ENCODE results near the gene FARS2. TPM values are rescaled to one million over a fixed set of nuclear protein-coding genes. Genes with fewer than 3 reads are reported as not detected.
"Not testable (repeated sequence)": the region's sequence is repeated elsewhere in the genome, so short reads cannot be mapped to it uniquely, and the experiment has no call there.

The FARS2 gene
- total and polyA plus RNA-seq, 8 donors, result 15.1 to 20.3 (median 17.9) TPM

DNA sequence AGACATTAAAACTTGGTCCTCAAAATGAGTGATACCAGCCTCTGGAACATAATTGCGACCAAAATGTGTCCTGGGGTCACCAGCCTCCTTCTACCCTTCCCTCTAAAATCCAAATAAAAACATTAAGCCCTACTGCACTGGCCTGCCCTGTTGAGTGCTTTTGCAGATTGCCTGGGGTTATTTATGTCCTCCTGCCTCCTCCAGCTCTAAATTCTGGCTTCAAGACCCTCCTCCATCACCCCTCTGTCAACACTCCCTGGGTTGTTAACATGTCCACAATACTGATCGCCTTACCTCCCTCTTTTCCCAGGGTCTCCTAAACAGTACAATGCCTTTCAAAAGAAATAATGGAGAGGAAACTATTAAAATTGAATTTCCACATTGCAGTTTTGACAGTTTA lies 418.0 kb downstream of the FARS2 start:
- ATAC-seq, result no peak
- no peak for TF ChIP-seq CTCF (IDR thresholded peaks at IDR 0.05)
- H3K27ac ChIP-seq, result no peak overlapping the region
- H3K9me3 ChIP-seq, result no peaks in the 10 kb centered on the region
- no peaks in the 10 kb centered on the region for H3K36me3 ChIP-seq
- intact Hi-C loops (cut with DNase I), result no loop called here
- peaks cover 0 to 11% of the 10 kb centered on the region in 2 donors for H3K4me1 ChIP-seq
- DNase-seq, result no peak
- H3K4me3 ChIP-seq, result no peak overlapping the region
- no peaks in the 10 kb centered on the region for H3K27me3 ChIP-seq

DNA sequence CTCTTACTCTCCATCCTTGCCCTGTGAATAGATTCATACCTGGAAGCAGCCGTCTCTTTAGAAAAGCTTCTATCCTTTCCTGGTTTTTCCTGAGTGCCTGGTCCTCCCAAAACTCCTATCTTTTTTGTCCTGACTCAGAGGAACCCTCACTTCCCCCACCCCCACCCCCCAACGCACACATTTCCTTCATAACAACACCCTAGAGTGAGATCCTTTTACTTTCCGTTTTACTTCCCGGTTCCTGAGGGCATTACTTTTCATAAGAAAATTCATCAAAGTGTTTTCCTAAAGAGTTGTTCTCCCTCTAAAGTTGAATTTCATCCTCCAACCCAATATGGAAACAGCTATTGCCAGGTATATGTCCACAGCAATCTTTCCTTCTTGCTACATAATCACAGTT lies 418.4 kb downstream of the FARS2 start:
- no peaks in the 10 kb centered on the region for H3K36me3 ChIP-seq
- H3K27ac ChIP-seq, result no peak overlapping the region
- H3K9me3 ChIP-seq, result no peaks in the 10 kb centered on the region
- no peak for TF ChIP-seq CTCF (IDR thresholded peaks at IDR 0.05)
- no peak for DNase-seq
- no peak for ATAC-seq
- H3K4me3 ChIP-seq, result no peak overlapping the region
- no peaks in the 10 kb centered on the region for H3K27me3 ChIP-seq
- intact Hi-C loops (cut with DNase I), result no loop called here
- H3K4me1 ChIP-seq, result peaks cover 0 to 7% of the 10 kb centered on the region in 2 donors

GRCh38 chr6:5680095-5680494 lies 418.8 kb downstream of the FARS2 start:
- Histone ChIP-seq H3K27me3 (no peaks in the 10 kb centered on the region), H3K9me3 (no peaks in the 10 kb centered on the region), H3K4me3 (no peak overlapping the region), H3K27ac (no peak overlapping the region), H3K4me1 (peaks cover 0 to 6% of the 10 kb centered on the region in 2 donors), H3K36me3 (no peaks in the 10 kb centered on the region)
- DNase-seq, result no peak
- intact Hi-C loops (cut with DNase I), result no loop called here
- no peak for ATAC-seq
- TF ChIP-seq CTCF (IDR thresholded peaks at IDR 0.05), result no peak

DNA sequence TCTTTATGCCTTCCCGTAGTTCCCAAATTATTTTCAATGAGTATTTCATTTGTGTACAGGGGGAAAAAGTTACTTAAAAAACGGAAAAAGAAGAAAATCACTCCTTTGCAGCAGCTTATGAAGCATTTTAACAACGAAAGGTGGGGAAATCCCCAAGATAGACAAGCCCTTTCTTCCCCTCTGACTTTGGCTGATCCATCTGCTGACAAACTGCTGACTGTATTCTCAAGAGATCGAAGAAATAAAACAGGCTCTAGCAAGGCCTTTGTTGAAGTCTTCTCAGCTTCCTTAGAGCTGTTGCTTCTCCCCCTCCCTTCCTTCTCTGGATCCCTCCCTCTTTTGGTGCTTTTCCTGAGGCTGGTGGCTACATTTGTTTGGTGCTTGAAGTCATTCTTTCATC lies 420.2 kb downstream of the FARS2 start:
- intact Hi-C loops (cut with DNase I), result no loop called here
- H3K27me3 ChIP-seq, result no peaks in the 10 kb centered on the region
- H3K27ac ChIP-seq, result no peak overlapping the region
- no peak for TF ChIP-seq CTCF (IDR thresholded peaks at IDR 0.05)
- H3K9me3 ChIP-seq, result peaks cover 0 to 3% of the 10 kb centered on the region in 2 donors
- H3K4me1 ChIP-seq, result peaks cover 0 to 6% of the 10 kb centered on the region in 2 donors
- DNase-seq (no peak), ATAC-seq (no peak)
- no peak overlapping the region for H3K4me3 ChIP-seq
- H3K36me3 ChIP-seq, result no peaks in the 10 kb centered on the region

DNA sequence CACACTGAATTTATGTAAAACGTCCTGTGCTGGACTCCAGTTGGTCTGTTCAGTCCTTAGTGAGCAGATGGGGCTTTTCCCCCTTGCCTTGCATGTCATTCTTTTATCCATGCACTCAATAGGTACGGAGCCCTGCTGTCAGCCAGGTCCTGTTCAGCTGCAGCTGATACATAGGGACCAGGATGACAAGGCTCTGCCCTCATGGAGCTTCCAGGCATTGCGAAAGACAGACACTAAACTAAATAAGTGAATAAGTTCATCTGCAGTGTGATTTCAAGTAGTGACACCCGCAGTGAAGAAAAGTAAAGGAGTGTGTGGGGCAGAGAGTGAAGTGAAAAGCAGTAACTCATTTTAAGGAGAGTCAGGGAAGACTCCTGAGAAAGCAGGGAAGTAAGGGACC lies 421.2 kb downstream of the FARS2 start:
- DNase-seq (no peak), ATAC-seq (no peak)
- H3K9me3 ChIP-seq, result peaks cover 0 to 4% of the 10 kb centered on the region in 2 donors
- intact Hi-C loops (cut with DNase I), result no loop called here
- H3K27me3 ChIP-seq, result no peaks in the 10 kb centered on the region
- no peak for TF ChIP-seq CTCF (IDR thresholded peaks at IDR 0.05)
- H3K27ac ChIP-seq, result no peak overlapping the region
- peaks cover 0 to 6% of the 10 kb centered on the region in 2 donors for H3K4me1 ChIP-seq
- H3K36me3 ChIP-seq, result no peaks in the 10 kb centered on the region
- no peak overlapping the region for H3K4me3 ChIP-seq

DNA sequence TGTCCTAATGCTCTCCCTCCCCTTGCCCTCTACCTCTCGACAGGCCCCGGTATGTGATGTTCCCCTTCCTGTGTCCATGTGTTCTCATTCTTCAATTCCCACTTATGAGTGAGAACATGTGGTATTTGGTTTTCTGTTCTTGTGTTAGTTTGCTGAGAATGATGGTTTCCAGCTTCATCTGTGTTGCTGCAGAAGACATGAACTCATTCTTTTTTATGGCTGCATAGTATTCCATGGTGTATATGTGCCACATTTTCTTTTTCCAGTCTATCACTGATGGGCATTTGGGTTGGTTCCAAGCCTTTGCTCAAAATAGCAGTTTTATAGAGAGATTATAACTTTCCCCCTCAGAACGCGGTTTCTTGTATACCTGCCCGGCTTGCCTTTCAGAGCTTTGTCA lies 422.4 kb downstream of the FARS2 start:
- H3K4me1 ChIP-seq; intact Hi-C loops (cut with DNase I); H3K9me3 ChIP-seq; H3K27ac ChIP-seq; H3K27me3 ChIP-seq; ATAC-seq; H3K36me3 ChIP-seq; H3K4me3 ChIP-seq; DNase-seq: not testable (repeated sequence)
